Measurements from ENCODE around the gene CLASP1.

GRCh38 chr2:121489284-121489683 lies 160.0 kb downstream of the CLASP1 start:
- TF ChIP-seq CREB1 (CRISPR knock-in tag; IDR thresholded peaks at IDR 0.05; ENCODE audit: low read depth) (no peak), CTCF (conservative IDR thresholded peaks at IDR 0.05; ENCODE audit: low read depth in 2 of 2) (no peak), POLR2AphosphoS5 (IDR thresholded peaks at IDR 0.05; ENCODE audit: low read depth) (no peak), REST (IDR thresholded peaks at IDR 0.05; ENCODE audit: unreplicated experiment) (no peak)
